Measurements from ENCODE around the gene DSEL. TPM values are rescaled to one million over a fixed set of nuclear protein-coding genes. Genes with fewer than 3 reads are reported as not detected.

The DSEL gene
- total RNA-seq, 3 donors from 2014 or later (not counting 1 experiment from before 2014, with no cell fraction given), result 0.11 to 0.38 (median 0.12) TPM

- no peaks in the 10 kb centered on the region for H3K9me3 ChIP-seq (ENCODE audit: control insufficient read depth, insufficient read depth, low read length)
- no peaks in the 10 kb centered on the region for H3K4me1 ChIP-seq (ENCODE audit: control insufficient read depth, insufficient read depth, low read length)
- H3K4me3 ChIP-seq (ENCODE audit: low read length), result no peak overlapping the region
- DNase-seq (no peak), ATAC-seq (no peak)
- Mint-ChIP-seq H3K9me3 (peaks cover under 1 to 4% of the 10 kb centered on the region in 2 donors), H3K36me3 (no peaks in the 10 kb centered on the region), H3K27ac (no peak overlapping the region), H3K27me3 (ENCODE audit: low read depth in 2 of 2) (no peaks in the 10 kb centered on the region), H3K4me1 (no peaks in the 10 kb centered on the region), H3K4me3 (no peak overlapping the region)
- no peak for TF ChIP-seq CTCF (IDR thresholded peaks at IDR 0.05)
- WGBS (ENCODE audit: insufficient coverage), result 28% methylated on average over 2 of the region's 2 CpGs
- H3K27me3 ChIP-seq (ENCODE audit: control insufficient read depth, insufficient read depth, low read length), result no peaks in the 10 kb centered on the region
- H3K27ac ChIP-seq (ENCODE audit: low read length), result no peak overlapping the region
- intact Hi-C loops (cut with micrococcal nuclease), result no loop called here
- no peaks in the 10 kb centered on the region for H3K36me3 ChIP-seq (ENCODE audit: control insufficient read depth, insufficient read depth, low read length)
Observed at GRCh38 chr18:67483237-67483636, 33.3 kb downstream of the DSEL start.

GRCh38 chr18:67478249-67478648 is 38.3 kb downstream of the DSEL start:
- intact Hi-C loops (cut with micrococcal nuclease), result no loop called here
- ATAC-seq, result no peak
- WGBS (ENCODE audit: insufficient coverage), result 89% methylated on average over 3 of the region's 3 CpGs

GRCh38 chr18:67477522-67477921 is 39.0 kb downstream of the DSEL start:
- Mint-ChIP-seq H3K27ac (no peak overlapping the region), H3K4me3 (no peak overlapping the region), H3K27me3 (ENCODE audit: low read depth in 2 of 2) (no peaks in the 10 kb centered on the region), H3K9me3 (peaks cover 0 to 2% of the 10 kb centered on the region in 2 donors), H3K4me1 (no peaks in the 10 kb centered on the region), H3K36me3 (no peaks in the 10 kb centered on the region)
- WGBS (ENCODE audit: insufficient coverage), result no CpG with 5 or more reads among the region's 2 CpGs
- Histone ChIP-seq H3K9me3 (ENCODE audit: control insufficient read depth, insufficient read depth, low read length) (no peaks in the 10 kb centered on the region), H3K27ac (ENCODE audit: low read length) (no peak overlapping the region), H3K36me3 (ENCODE audit: control insufficient read depth, insufficient read depth, low read length) (no peaks in the 10 kb centered on the region), H3K27me3 (ENCODE audit: control insufficient read depth, insufficient read depth, low read length) (no peaks in the 10 kb centered on the region), H3K4me1 (ENCODE audit: control insufficient read depth, insufficient read depth, low read length) (no peaks in the 10 kb centered on the region), H3K4me3 (ENCODE audit: low read length) (no peak overlapping the region)
- no peak for DNase-seq
- intact Hi-C loops (cut with micrococcal nuclease), result no loop called here
- no peak for ATAC-seq
- TF ChIP-seq CTCF (IDR thresholded peaks at IDR 0.05), result no peak

More at GRCh38 chr18:67478249-67478648, 38.3 kb downstream of the DSEL start:
- Mint-ChIP-seq H3K27me3 (ENCODE audit: low read depth in 2 of 2) (no peaks in the 10 kb centered on the region), H3K27ac (no peak overlapping the region), H3K4me1 (no peaks in the 10 kb centered on the region), H3K9me3 (peaks cover 0 to 2% of the 10 kb centered on the region in 2 donors), H3K4me3 (no peak overlapping the region), H3K36me3 (no peaks in the 10 kb centered on the region)
- DNase-seq, result no peak
- no peak overlapping the region for H3K4me3 ChIP-seq (ENCODE audit: low read length)
- no peak for TF ChIP-seq CTCF (IDR thresholded peaks at IDR 0.05)
- H3K4me1 ChIP-seq (ENCODE audit: control insufficient read depth, insufficient read depth, low read length), result no peaks in the 10 kb centered on the region
- H3K27ac ChIP-seq (ENCODE audit: low read length), result no peak overlapping the region
- H3K27me3 ChIP-seq (ENCODE audit: control insufficient read depth, insufficient read depth, low read length), result no peaks in the 10 kb centered on the region
- no peaks in the 10 kb centered on the region for H3K9me3 ChIP-seq (ENCODE audit: control insufficient read depth, insufficient read depth, low read length)
- H3K36me3 ChIP-seq (ENCODE audit: control insufficient read depth, insufficient read depth, low read length), result no peaks in the 10 kb centered on the region

- Mint-ChIP-seq H3K9me3 (peaks cover 0 to 1% of the 10 kb centered on the region in 2 donors), H3K27me3 (ENCODE audit: low read depth in 2 of 2) (no peaks in the 10 kb centered on the region), H3K27ac (no peak overlapping the region), H3K4me3 (no peak overlapping the region), H3K4me1 (no peaks in the 10 kb centered on the region), H3K36me3 (no peaks in the 10 kb centered on the region)
- Histone ChIP-seq H3K9me3 (ENCODE audit: control insufficient read depth, insufficient read depth, low read length) (no peaks in the 10 kb centered on the region), H3K4me1 (ENCODE audit: control insufficient read depth, insufficient read depth, low read length) (no peaks in the 10 kb centered on the region), H3K4me3 (ENCODE audit: low read length) (no peak overlapping the region), H3K27me3 (ENCODE audit: control insufficient read depth, insufficient read depth, low read length) (no peaks in the 10 kb centered on the region), H3K27ac (ENCODE audit: low read length) (no peak overlapping the region), H3K36me3 (ENCODE audit: control insufficient read depth, insufficient read depth, low read length) (no peaks in the 10 kb centered on the region)
- no peak for TF ChIP-seq CTCF (IDR thresholded peaks at IDR 0.05)
- no peak for ATAC-seq
- DNase-seq, result no peak
- intact Hi-C loops (cut with micrococcal nuclease), result no loop called here
- WGBS (ENCODE audit: insufficient coverage), result 76% methylated on average over 3 of the region's 3 CpGs
Observed at GRCh38 chr18:67476585-67476984, 39.9 kb downstream of the DSEL start.
